ENCODE measurements around the gene WWP2.

- TF ChIP-seq CTCF (IDR thresholded peaks at IDR 0.05; ENCODE audit: poor library complexity, severe bottlenecking) (no peak), RAD21 (conservative IDR thresholded peaks at IDR 0.05) (no peak), POLR2AphosphoS5 (IDR thresholded peaks at IDR 0.05) (no peak), SMC3 (conservative IDR thresholded peaks at IDR 0.05; ENCODE audit: poor library complexity) (no peak), REST (IDR thresholded peaks at IDR 0.05; ENCODE audit: borderline replicate concordance) (no peak), EP300 (conservative IDR thresholded peaks at IDR 0.05; ENCODE audit: poor library complexity, severe bottlenecking) (no peak), EZH2 (IDR thresholded peaks at IDR 0.05; ENCODE audit: borderline replicate concordance, insufficient read depth, low read length, poor library complexity, severe bottlenecking) (no peak), MXI1 (conservative IDR thresholded peaks at IDR 0.05; ENCODE audit: poor library complexity, severe bottlenecking) (no peak)
Observed at GRCh38 chr16:69834807-69835466, 72.8 kb downstream of the WWP2 start.
